ENCODE data around the gene NPNT. TPM values are rescaled to one million over a fixed set of nuclear protein-coding genes. Genes with fewer than 3 reads are reported as not detected.

NPNT gene
- total RNA-seq, 1 donor from 2014 or later, result not detected

DNA sequence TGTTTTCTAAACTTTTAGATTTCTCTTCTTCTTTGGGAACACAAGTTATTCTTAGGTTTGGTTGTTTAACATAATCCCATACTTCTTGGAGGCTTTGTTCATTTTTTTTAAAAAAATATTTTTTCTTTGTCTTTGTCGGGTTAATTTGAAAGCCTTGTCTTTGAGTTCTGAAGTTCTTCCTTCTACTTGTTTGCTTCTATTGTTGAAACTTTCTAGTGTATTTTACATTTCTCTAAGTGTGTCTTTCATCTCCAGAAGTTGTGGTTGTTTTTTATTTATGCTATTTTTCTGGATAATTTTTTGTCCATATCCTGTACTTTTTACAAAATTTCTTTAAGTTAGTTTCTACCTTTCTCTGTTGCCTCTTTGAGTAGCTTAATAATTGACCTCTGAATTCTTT is 116.1 kb downstream of the NPNT start:
- H3K27me3 Mint-ChIP-seq (ENCODE audit: insufficient read depth, low read depth), result no peaks in the 10 kb centered on the region
- Histone ChIP-seq H4K20me1 (ENCODE audit: low read depth) (no peaks in the 10 kb centered on the region), H3K4me3 (no peak overlapping the region), H2AFZ (replicated peaks) (no peak overlapping the region), H3K27me3 (no peaks in the 10 kb centered on the region), H3K36me3 (no peaks in the 10 kb centered on the region), H3F3A (ENCODE audit: low read depth) (no peaks in the 10 kb centered on the region), H3K4me1 (no peaks in the 10 kb centered on the region), H3K9ac (no peak overlapping the region), H3K9me3 (ENCODE audit: low read depth) (no peaks in the 10 kb centered on the region), H3K27ac (no peak overlapping the region), H3K79me2 (ENCODE audit: low read depth) (no peaks in the 10 kb centered on the region), H3K4me2 (no peak overlapping the region)
- no peak overlapping the region for H3K4me3 Mint-ChIP-seq
- H3K36me3 Mint-ChIP-seq, result no peaks in the 10 kb centered on the region
- no peak overlapping the region for H3K27ac Mint-ChIP-seq
- H3K4me1 Mint-ChIP-seq, result no peaks in the 10 kb centered on the region
- no peak for DNase-seq (ENCODE audit: low spot score)
- TF ChIP-seq EZH2phosphoT487 (IDR thresholded peaks at IDR 0.05), result no peak
- no peak for TF ChIP-seq EZH2 (IDR thresholded peaks at IDR 0.05)
- TF ChIP-seq, protein P1, sequence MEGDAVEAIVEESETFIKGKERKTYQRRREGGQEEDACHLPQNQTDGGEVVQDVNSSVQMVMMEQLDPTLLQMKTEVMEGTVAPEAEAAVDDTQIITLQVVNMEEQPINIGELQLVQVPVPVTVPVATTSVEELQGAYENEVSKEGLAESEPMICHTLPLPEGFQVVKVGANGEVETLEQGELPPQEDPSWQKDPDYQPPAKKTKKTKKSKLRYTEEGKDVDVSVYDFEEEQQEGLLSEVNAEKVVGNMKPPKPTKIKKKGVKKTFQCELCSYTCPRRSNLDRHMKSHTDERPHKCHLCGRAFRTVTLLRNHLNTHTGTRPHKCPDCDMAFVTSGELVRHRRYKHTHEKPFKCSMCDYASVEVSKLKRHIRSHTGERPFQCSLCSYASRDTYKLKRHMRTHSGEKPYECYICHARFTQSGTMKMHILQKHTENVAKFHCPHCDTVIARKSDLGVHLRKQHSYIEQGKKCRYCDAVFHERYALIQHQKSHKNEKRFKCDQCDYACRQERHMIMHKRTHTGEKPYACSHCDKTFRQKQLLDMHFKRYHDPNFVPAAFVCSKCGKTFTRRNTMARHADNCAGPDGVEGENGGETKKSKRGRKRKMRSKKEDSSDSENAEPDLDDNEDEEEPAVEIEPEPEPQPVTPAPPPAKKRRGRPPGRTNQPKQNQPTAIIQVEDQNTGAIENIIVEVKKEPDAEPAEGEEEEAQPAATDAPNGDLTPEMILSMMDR (IDR thresholded peaks at IDR 0.05), result no peak
- peaks cover 14% of the 10 kb centered on the region for H3K9me3 Mint-ChIP-seq

DNA sequence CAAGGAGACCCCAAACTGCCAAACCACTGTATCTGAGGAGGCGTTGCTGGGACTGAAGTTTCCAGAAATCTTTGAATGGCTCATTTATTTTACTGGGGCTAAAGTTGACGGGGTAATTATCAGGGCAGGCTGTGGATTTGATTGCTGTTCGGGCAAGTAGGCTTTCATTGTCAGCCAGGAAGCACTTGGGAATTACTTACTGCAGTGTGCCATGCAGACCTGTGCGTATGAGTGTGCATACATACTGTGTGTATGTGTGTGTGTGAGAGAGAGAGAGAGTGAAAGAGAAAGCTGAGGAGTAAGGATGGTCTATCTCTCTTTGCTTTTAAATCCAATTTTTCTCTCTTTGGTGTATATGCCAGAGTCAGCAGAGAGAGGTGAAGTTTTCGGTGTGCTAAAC is 122.7 kb downstream of the NPNT start:
- Histone ChIP-seq H3K79me2 (ENCODE audit: low read depth) (no peaks in the 10 kb centered on the region), H3F3A (ENCODE audit: low read depth) (no peaks in the 10 kb centered on the region), H4K20me1 (ENCODE audit: low read depth) (no peaks in the 10 kb centered on the region), H3K9me3 (ENCODE audit: low read depth) (no peaks in the 10 kb centered on the region), H2AFZ (replicated peaks) (no peak overlapping the region), H3K36me3 (no peaks in the 10 kb centered on the region), H3K4me2 (no peak overlapping the region), H3K4me1 (no peaks in the 10 kb centered on the region), H3K27me3 (no peaks in the 10 kb centered on the region), H3K4me3 (no peak overlapping the region), H3K9ac (no peak overlapping the region), H3K27ac (no peak overlapping the region)
- no peaks in the 10 kb centered on the region for H3K27me3 Mint-ChIP-seq (ENCODE audit: insufficient read depth, low read depth)
- DNase-seq (ENCODE audit: low spot score), result no peak
- no peaks in the 10 kb centered on the region for H3K4me1 Mint-ChIP-seq
- H3K4me3 Mint-ChIP-seq, result no peak overlapping the region
- no peaks in the 10 kb centered on the region for H3K36me3 Mint-ChIP-seq
- no peak overlapping the region for H3K27ac Mint-ChIP-seq
- TF ChIP-seq, protein P1 (IDR thresholded peaks at IDR 0.05), result no peak
- no peak for TF ChIP-seq EZH2phosphoT487 (IDR thresholded peaks at IDR 0.05)
- TF ChIP-seq EZH2 (IDR thresholded peaks at IDR 0.05), result no peak
- peaks cover 6% of the 10 kb centered on the region for H3K9me3 Mint-ChIP-seq

DNA sequence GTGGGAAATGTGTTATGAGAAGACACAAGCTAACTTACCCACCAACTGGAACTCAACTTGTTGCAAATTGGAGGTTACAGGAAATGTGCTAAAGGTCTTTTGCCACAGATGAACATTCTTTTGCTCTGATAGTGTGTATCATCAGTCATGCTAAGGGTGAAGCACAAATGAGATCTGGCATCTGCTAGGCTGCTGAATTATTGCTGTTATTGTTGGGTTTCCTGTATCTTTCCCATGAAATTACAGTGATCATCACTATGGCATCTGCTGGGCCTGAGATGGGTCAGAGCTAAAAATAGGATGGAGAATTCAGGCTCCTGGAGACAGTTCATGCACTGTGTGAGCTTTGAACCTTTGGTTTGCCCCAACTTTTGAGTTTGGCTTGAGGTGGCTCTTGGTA is 124.5 kb downstream of the NPNT start:
- no peaks in the 10 kb centered on the region for H3K9me3 ChIP-seq (ENCODE audit: low read depth)
- Mint-ChIP-seq H3K27me3 (ENCODE audit: insufficient read depth, low read depth) (no peaks in the 10 kb centered on the region), H3K4me3 (no peak overlapping the region), H3K36me3 (no peaks in the 10 kb centered on the region), H3K4me1 (no peaks in the 10 kb centered on the region), H3K9me3 (no peaks in the 10 kb centered on the region), H3K27ac (no peak overlapping the region)
- H3K27ac ChIP-seq, result no peak overlapping the region
- no peak overlapping the region for H3K9ac ChIP-seq
- H3F3A ChIP-seq (ENCODE audit: low read depth), result no peaks in the 10 kb centered on the region
- H3K4me1 ChIP-seq, result no peaks in the 10 kb centered on the region
- no peaks in the 10 kb centered on the region for H3K36me3 ChIP-seq
- no peaks in the 10 kb centered on the region for H3K27me3 ChIP-seq
- H3K79me2 ChIP-seq (ENCODE audit: low read depth), result no peaks in the 10 kb centered on the region
- H3K4me3 ChIP-seq, result no peak overlapping the region
- no peaks in the 10 kb centered on the region for H4K20me1 ChIP-seq (ENCODE audit: low read depth)
- no peak overlapping the region for H2AFZ ChIP-seq (replicated peaks)
- DNase-seq (ENCODE audit: low spot score), result no peak
- TF ChIP-seq EZH2 (IDR thresholded peaks at IDR 0.05) (no peak), EZH2phosphoT487 (IDR thresholded peaks at IDR 0.05) (no peak)
- TF ChIP-seq, protein P1 (IDR thresholded peaks at IDR 0.05), result no peak
- H3K4me2 ChIP-seq, result no peak overlapping the region

Other genes with a start within 250 kb of the NPNT start
- gene INTS12, start 186.8 kb upstream of the NPNT start, total RNA-seq (ENCODE audit: low replicate concordance), result 17.2 and 18.8 TPM in 2 replicates
- 63.1 and 65.3 TPM in 2 replicates for gene GSTCD, start 186.7 kb upstream of the NPNT start, total RNA-seq (ENCODE audit: low replicate concordance)

Measured in neural progenitor cell (in vitro differentiated cells).